ENCODE data around the gene SIL1. TPM values are rescaled to one million over a fixed set of nuclear protein-coding genes. Genes with fewer than 3 reads are reported as not detected.

SIL1 gene
- total RNA-seq, 4 donors from 2014 or later: 41.4 to 63.1 (median 52.8) TPM

DNA sequence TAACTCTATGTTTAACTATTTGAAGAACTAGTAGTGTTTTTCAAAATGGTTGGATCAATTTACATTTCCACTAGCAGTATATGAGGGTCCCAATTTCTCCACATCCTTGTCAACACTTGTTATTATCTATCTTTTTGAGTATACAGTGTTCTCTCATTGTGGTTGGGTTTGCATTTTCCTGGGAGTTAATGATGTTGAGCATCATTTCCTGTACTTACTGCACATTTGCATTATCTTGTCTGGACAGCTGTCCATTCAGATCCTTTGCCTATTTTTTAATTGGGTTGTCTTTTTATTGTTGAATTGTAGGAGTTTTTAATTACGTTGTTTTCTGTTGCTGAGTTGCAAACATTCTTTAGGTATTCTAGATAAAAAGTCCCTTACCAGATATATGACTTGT lies 219.6 kb downstream of the SIL1 start:
- Histone ChIP-seq H3K4me3 (no peak overlapping the region), H3K4me1 (peaks cover 0 to 25% (median 16%) of the 10 kb centered on the region in 4 donors), H3K27ac (peak overlapping the region in 2 of 4 donors; percentile 33 to 76), H3K36me3 (no peaks in the 10 kb centered on the region), H3K9me3 (no peaks in the 10 kb centered on the region), H3K27me3 (no peaks in the 10 kb centered on the region)
- WGBS, 2 donors: 97 to 98% methylated on average over 1 of the region's 1 CpG
- TF ChIP-seq, protein P1, sequence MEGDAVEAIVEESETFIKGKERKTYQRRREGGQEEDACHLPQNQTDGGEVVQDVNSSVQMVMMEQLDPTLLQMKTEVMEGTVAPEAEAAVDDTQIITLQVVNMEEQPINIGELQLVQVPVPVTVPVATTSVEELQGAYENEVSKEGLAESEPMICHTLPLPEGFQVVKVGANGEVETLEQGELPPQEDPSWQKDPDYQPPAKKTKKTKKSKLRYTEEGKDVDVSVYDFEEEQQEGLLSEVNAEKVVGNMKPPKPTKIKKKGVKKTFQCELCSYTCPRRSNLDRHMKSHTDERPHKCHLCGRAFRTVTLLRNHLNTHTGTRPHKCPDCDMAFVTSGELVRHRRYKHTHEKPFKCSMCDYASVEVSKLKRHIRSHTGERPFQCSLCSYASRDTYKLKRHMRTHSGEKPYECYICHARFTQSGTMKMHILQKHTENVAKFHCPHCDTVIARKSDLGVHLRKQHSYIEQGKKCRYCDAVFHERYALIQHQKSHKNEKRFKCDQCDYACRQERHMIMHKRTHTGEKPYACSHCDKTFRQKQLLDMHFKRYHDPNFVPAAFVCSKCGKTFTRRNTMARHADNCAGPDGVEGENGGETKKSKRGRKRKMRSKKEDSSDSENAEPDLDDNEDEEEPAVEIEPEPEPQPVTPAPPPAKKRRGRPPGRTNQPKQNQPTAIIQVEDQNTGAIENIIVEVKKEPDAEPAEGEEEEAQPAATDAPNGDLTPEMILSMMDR (IDR thresholded peaks at IDR 0.05): no peak
- TF ChIP-seq EP300 (IDR thresholded peaks at IDR 0.05) (no peak), POLR2A (IDR thresholded peaks at IDR 0.05) (no peak)
- no peak for DNase-seq (ENCODE audit: low spot score in 2 of 2)

DNA sequence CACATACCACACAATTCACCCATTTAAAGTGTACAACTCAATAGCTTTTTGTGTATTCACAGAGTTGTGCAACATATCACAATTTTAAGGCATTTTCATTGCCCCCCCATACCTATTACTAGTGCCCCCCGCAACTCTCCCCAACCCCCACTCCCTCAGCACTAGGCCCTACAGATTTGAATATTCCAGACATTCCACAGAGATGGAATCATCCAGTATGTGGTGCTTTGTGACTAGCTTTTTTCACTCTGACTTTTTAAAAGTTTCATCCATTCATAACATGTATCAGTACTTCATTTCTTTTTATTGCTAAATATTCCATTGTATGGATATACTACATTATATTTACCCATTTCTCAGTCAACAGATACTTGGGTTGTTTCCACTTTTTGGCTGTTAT lies 220.1 kb downstream of the SIL1 start:
- H3K36me3 ChIP-seq: no peaks in the 10 kb centered on the region
- H3K27me3 ChIP-seq: no peaks in the 10 kb centered on the region
- no peaks in the 10 kb centered on the region for H3K9me3 ChIP-seq
- H3K27ac ChIP-seq: peak overlapping the region in 2 of 4 donors; percentile 33 to 76
- no peak overlapping the region for H3K4me3 ChIP-seq
- H3K4me1 ChIP-seq: peaks cover 0 to 28% (median 18%) of the 10 kb centered on the region in 4 donors
- no peak for DNase-seq (ENCODE audit: low spot score in 2 of 2)
- TF ChIP-seq, protein P1 (IDR thresholded peaks at IDR 0.05): no peak
- TF ChIP-seq POLR2A (IDR thresholded peaks at IDR 0.05): no peak
- no peak for TF ChIP-seq EP300 (IDR thresholded peaks at IDR 0.05)
- WGBS, 2 donors: 25 to 52% methylated on average over 1 of the region's 1 CpG

DNA sequence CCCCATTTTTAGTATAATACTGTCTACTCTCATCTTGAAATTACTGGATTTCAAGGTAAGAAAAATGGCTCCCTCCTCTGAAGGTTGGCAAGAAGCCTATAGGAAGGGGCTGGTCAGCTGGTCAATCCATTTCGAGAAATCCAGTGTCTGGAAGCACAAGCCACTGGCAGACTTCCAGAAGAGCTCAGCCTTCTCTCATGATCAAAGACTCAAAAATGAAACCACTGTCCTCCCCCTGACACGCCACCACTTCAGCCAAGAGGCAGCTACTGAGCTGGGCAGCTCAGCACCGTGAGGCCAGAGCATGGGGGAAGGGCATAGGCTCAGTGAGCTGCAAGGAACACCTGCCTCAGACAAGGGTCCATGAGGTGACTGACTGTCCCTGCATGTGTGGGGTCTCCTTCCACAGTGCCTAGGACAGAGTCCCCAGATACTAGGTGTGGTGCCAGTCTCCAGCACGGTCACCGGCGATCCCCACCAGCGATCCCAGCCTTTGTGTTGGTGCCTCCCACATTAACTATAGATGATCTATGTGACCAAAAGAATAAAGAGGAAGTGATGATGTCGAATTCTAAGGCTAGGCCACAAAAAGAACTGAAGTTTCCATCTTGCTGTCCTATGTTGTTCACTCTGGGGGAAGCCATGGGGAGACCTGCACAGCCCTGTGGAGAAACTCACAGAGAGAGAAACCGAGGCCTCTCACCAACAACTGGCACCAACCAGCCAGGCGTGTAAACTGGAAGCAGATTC lies 222.9 kb downstream of the SIL1 start:
- 63 to 68% methylated on average over 10 of the region's 10 CpGs for WGBS, 2 donors
- TF ChIP-seq, protein P1 (IDR thresholded peaks at IDR 0.05): no peak
- TF ChIP-seq EP300 (IDR thresholded peaks at IDR 0.05): no peak
- no peak for TF ChIP-seq POLR2A (IDR thresholded peaks at IDR 0.05)
- H3K27ac ChIP-seq: peak overlapping the region; percentile 37 to 83 (median 64)

DNA sequence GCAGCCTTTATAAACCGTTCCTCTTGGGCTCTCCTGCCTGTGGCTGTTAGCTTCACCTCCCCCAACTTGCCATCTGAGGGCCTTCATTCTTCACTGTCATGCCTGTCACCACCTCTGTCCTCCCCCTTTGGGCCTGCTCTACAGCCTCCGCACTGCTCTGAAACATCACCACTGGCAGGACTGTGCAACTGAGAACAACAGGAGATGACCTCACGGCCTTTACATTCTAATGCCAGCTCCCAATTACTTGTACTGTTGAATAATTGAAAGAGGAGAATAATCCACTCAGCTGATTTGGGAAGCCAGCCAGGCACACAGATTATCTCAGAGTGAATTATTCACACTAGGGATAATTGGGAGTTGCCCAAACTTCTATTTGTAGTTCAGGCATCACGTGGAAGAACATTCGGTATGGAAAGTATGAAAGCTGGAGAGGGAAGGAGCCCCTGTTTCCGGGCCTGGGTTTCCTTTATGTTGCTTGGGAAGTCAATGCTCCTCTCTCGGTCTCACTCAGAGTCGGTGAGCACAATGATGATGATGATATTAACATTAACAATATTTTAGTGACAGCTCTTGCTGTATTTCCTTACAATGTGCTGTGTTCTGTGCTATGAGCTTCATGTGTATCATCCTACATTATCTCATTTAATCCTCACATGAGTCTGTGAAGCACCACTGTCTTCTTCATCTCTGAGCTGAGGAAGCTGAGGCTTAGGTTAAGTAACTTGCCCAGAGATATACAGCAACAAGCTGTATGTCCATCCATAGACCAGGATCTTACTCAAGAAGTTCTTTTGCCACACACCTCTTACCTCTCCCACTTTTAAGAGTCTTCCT lies 223.7 kb downstream of the SIL1 start:
- H3K27me3 ChIP-seq: no peaks in the 10 kb centered on the region
- 17 to 27% methylated on average over 8 of the region's 8 CpGs for WGBS, 2 donors
- no peaks in the 10 kb centered on the region for H3K36me3 ChIP-seq
- DNase-seq (ENCODE audit: low spot score in 2 of 2): peak in 1 of 2 donors; percentile 27
- H3K4me1 ChIP-seq: peaks cover 0 to 36% (median 18%) of the 10 kb centered on the region in 4 donors
- TF ChIP-seq EP300 (IDR thresholded peaks at IDR 0.05): no peak
- TF ChIP-seq, protein P1 (IDR thresholded peaks at IDR 0.05): no peak
- TF ChIP-seq POLR2A (IDR thresholded peaks at IDR 0.05): no peak
- peak overlapping the region; percentile 37 to 83 (median 64) for H3K27ac ChIP-seq
- H3K9me3 ChIP-seq: no peaks in the 10 kb centered on the region
- H3K4me3 ChIP-seq: no peak overlapping the region

More for the DNA sequence above, 222.9 kb downstream of the SIL1 start:
- Histone ChIP-seq H3K27me3 (no peaks in the 10 kb centered on the region), H3K4me3 (no peak overlapping the region), H3K4me1 (peaks cover 0 to 36% (median 18%) of the 10 kb centered on the region in 4 donors), H3K9me3 (no peaks in the 10 kb centered on the region), H3K36me3 (no peaks in the 10 kb centered on the region)
- peak in 1 of 2 donors; percentile 50 for DNase-seq (ENCODE audit: low spot score in 2 of 2)
